ENCODE results near the gene PARD6B. TPM values are rescaled to one million over a fixed set of nuclear protein-coding genes. Genes with fewer than 3 reads are reported as not detected.
"Not testable (repeated sequence)": the region's sequence is repeated elsewhere in the genome, so short reads cannot be mapped to it uniquely, and the experiment has no call there.

PARD6B gene
- total RNA-seq, 1 donor from 2014 or later = 57.4 TPM

GRCh38 chr20:50746138-50746940 lies 15.0 kb downstream of the PARD6B start:
- peak; percentile 79 for DNase-seq (ENCODE audit: low read depth)

GRCh38 chr20:50747275-50747674 lies 15.9 kb downstream of the PARD6B start:
- no peak for DNase-seq (ENCODE audit: low read depth)

GRCh38 chr20:50750145-50750671 lies 18.8 kb downstream of the PARD6B start:
- no peak for DNase-seq (ENCODE audit: low read depth)

GRCh38 chr20:50753152-50753551 lies 21.8 kb downstream of the PARD6B start:
- no peak for DNase-seq (ENCODE audit: low read depth)

GRCh38 chr20:50754420-50754819 lies 23.0 kb downstream of the PARD6B start:
- no peak for DNase-seq (ENCODE audit: low read depth)

- DNase-seq (ENCODE audit: low read depth) = no peak
These were observed 25.1 kb downstream of the PARD6B start for GRCh38 chr20:50756447-50756846.

GRCh38 chr20:50758469-50758868 lies 27.1 kb downstream of the PARD6B start:
- peak; percentile 76 for DNase-seq (ENCODE audit: low read depth)

- DNase-seq (ENCODE audit: low read depth) = no peak
These were observed 27.6 kb downstream of the PARD6B start for GRCh38 chr20:50758992-50759391.

- DNase-seq (ENCODE audit: low read depth) = no peak
These were observed 28.3 kb downstream of the PARD6B start for GRCh38 chr20:50759678-50760077.

GRCh38 chr20:50762045-50762422 lies 30.7 kb downstream of the PARD6B start:
- DNase-seq (ENCODE audit: low read depth) = no peak

GRCh38 chr20:50762435-50763220 lies 31.2 kb downstream of the PARD6B start:
- DNase-seq (ENCODE audit: low read depth) = peak; percentile 90

- peak; percentile 41 for DNase-seq (ENCODE audit: low read depth)
These were observed 32.4 kb downstream of the PARD6B start for GRCh38 chr20:50763550-50764458.

- DNase-seq (ENCODE audit: low read depth) = not testable (repeated sequence)
These were observed 33.9 kb downstream of the PARD6B start for GRCh38 chr20:50765251-50765650.

GRCh38 chr20:50765674-50766073 lies 34.3 kb downstream of the PARD6B start:
- no peak for DNase-seq (ENCODE audit: low read depth)

- not testable (repeated sequence) for DNase-seq (ENCODE audit: low read depth)
These were observed 35.8 kb downstream of the PARD6B start for GRCh38 chr20:50766955-50767809.

GRCh38 chr20:50768991-50769390 lies 37.6 kb downstream of the PARD6B start:
- not testable (repeated sequence) for DNase-seq (ENCODE audit: low read depth)

GRCh38 chr20:50769551-50770085 lies 38.2 kb downstream of the PARD6B start:
- not testable (repeated sequence) for DNase-seq (ENCODE audit: low read depth)

- not testable (repeated sequence) for DNase-seq (ENCODE audit: low read depth)
These were observed 40.2 kb downstream of the PARD6B start for GRCh38 chr20:50771419-50772080.

- DNase-seq (ENCODE audit: low read depth) = no peak
These were observed 41.2 kb downstream of the PARD6B start for GRCh38 chr20:50772420-50773185.

All from renal cortical epithelial cell (primary cell).